Measurements from ENCODE around the gene ANKFY1.

ANKFY1 gene

DNA sequence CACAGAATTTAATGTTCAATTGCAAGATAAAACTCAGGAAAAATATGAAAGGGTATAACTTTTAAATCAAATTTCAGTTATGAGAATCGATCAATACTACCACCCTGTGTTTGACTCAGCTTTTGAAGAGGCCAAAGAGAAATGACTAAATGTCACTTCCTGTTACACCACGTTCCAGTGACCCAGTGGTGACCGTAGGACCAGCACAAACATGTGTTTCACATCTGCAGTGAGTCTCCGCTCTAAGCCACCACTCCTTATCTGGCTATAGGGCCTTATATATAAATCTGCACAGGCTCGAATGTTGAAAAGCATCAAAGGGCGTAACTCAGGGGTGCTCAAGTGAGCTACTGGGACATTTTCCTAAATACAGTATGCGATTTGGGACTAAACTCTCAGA lies 84.7 kb downstream of the ANKFY1 start:
- TF ChIP-seq, protein P1, sequence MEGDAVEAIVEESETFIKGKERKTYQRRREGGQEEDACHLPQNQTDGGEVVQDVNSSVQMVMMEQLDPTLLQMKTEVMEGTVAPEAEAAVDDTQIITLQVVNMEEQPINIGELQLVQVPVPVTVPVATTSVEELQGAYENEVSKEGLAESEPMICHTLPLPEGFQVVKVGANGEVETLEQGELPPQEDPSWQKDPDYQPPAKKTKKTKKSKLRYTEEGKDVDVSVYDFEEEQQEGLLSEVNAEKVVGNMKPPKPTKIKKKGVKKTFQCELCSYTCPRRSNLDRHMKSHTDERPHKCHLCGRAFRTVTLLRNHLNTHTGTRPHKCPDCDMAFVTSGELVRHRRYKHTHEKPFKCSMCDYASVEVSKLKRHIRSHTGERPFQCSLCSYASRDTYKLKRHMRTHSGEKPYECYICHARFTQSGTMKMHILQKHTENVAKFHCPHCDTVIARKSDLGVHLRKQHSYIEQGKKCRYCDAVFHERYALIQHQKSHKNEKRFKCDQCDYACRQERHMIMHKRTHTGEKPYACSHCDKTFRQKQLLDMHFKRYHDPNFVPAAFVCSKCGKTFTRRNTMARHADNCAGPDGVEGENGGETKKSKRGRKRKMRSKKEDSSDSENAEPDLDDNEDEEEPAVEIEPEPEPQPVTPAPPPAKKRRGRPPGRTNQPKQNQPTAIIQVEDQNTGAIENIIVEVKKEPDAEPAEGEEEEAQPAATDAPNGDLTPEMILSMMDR (IDR thresholded peaks at IDR 0.05; ENCODE audit: extremely low read depth, missing control alignments), result no peak
- DNase-seq (ENCODE audit: low spot score), result no peak

- DNase-seq (ENCODE audit: low spot score), result no peak
- TF ChIP-seq, protein P1 (IDR thresholded peaks at IDR 0.05; ENCODE audit: extremely low read depth, missing control alignments), result no peak
Observed at GRCh38 chr17:4178651-4179050, 85.1 kb downstream of the ANKFY1 start.

- no peak for DNase-seq (ENCODE audit: low spot score)
- TF ChIP-seq, protein P1 (IDR thresholded peaks at IDR 0.05; ENCODE audit: extremely low read depth, missing control alignments), result no peak
Observed at GRCh38 chr17:4177806-4178205, 86.0 kb downstream of the ANKFY1 start.

DNA sequence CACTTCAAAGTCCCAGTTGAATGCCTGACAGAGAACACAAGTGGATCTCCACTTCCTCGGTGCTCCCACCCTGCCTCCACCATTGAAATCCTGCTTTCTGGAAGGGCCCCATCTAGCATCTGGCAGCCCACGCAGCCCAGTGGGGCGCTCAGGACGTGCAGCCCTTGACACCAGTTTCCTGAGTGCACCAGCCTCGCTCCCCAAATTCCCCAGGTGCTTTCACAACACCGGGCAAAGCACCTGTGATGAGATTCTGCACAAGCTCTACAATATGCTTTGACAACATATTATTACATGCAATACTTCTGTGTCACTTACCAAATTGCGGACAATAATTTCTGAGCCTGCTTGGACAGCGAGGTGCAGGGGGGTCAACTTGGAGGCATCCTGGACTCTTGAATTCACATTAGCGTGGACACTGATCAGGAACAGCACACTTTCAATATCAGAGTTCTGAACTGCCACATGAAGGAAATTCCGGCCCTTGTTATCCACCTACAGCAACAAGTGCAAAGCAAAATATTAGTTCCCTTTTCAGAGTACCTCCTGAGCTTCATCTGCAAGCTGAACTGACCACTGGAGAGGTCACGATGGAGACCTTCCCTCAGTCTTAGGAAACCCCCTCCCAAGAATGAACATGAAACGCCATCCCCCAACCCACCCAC lies 86.8 kb downstream of the ANKFY1 start:
- TF ChIP-seq, protein P1 (IDR thresholded peaks at IDR 0.05; ENCODE audit: extremely low read depth, missing control alignments), result no peak
- no peak for DNase-seq (ENCODE audit: low spot score)

DNA sequence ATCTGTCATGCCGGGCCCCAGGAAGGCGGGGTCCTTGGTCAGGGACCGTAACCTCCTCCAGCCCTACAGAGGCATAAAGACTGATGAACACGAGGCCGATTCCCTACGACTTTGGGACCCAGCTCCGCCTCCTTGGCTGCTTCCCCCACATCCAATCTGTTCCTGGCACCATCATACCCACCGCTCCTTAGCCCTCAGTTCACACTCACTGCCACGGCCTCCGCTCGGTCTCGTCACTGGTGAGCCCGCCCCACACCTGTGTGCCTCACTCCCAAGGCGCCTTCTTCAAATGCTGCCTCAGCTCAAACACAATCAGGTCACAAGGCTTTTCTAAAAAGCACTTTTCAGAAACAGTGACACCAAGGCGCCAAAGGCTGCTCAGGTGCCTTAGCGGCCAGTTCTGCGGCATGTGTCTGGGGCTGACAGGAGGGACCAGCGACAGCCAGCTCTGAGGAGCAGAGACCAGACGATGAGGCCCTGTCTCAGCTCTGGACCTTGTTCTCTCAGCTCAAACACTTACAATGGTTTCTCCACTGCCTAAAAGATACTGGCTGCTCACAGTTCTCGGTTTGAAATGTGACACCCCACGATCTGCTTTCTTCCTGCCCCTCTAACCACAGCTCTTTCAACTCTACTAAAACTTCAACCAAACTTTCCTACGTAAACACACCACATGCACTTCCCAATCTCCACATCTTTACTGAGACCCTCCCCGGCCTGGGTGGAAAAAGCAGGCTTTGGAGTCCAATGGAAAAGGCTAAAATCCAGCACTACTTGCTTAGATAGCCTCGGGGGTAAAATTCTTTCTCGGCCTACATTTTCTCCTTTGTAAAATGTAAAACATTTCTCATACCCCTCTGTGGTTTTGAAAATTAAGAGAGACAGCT lies 87.6 kb downstream of the ANKFY1 start:
- DNase-seq (ENCODE audit: low spot score), result no peak
- TF ChIP-seq, protein P1 (IDR thresholded peaks at IDR 0.05; ENCODE audit: extremely low read depth, missing control alignments), result no peak

- DNase-seq (ENCODE audit: low spot score), result no peak
- TF ChIP-seq, protein P1 (IDR thresholded peaks at IDR 0.05; ENCODE audit: extremely low read depth, missing control alignments), result no peak
Observed at GRCh38 chr17:4174556-4174955, 89.2 kb downstream of the ANKFY1 start.

GRCh38 chr17:4173781-4174180 lies 90.0 kb downstream of the ANKFY1 start:
- TF ChIP-seq, protein P1 (IDR thresholded peaks at IDR 0.05; ENCODE audit: extremely low read depth, missing control alignments), result no peak
- DNase-seq (ENCODE audit: low spot score), result no peak

All from GM20000 (cell line).